H1 (cell line): ENCODE data around the gene RNF166. TPM values are rescaled to one million over a fixed set of nuclear protein-coding genes. Genes with fewer than 3 reads are reported as not detected.

Source experiments
- BRCA1 ChIP-seq: IDR thresholded peaks from 2 replicates; pipeline ENCODE4 v1.6.1; 2012; ENCODE audit warnings: low read depth, low read length, improper control_type of control experiment
- CEBPB ChIP-seq: IDR thresholded peaks from 2 replicates; pipeline ENCODE4 v1.6.1; 2012; ENCODE audit warnings: low read depth, low read length
- CHD1 ChIP-seq: IDR thresholded peaks from 2 replicates; pipeline ENCODE4 v1.6.1; 2012; ENCODE audit warnings: low read depth, low read length, improper control_type of control experiment
- CREB1 ChIP-seq: IDR thresholded peaks from 2 replicates; pipeline ENCODE4 v1.6.1; 2012; ENCODE audit warnings: inconsistent platforms
- CTCF ChIP-seq, 3 experiments: IDR thresholded peaks; 1 replicate in 2 of 3; 2 replicates in 1 of 3; pipeline versions ENCODE4 v1.5.1 to v1.6.1; 2011; ENCODE audit warnings: low read length in 3 of 3, mild to moderate bottlenecking in 3 of 3, inconsistent platforms in 2 of 3, low read depth in 1 of 3, moderate library complexity in 1 of 3; ENCODE audit not compliant: insufficient read depth in 1 of 3; ENCODE audit errors: control extremely low read depth in 1 of 3
- E2F6 ChIP-seq: IDR thresholded peaks from 2 replicates; pipeline ENCODE4 v1.6.1; 2012; ENCODE audit warnings: inconsistent platforms
- FOSL1 ChIP-seq: IDR thresholded peaks from 2 replicates; pipeline ENCODE4 v1.6.1; 2011; ENCODE audit warnings: mild to moderate bottlenecking, low read depth, low read length, moderate library complexity; ENCODE audit not compliant: insufficient read depth
- JUN ChIP-seq: IDR thresholded peaks from 2 replicates; pipeline ENCODE4 v1.6.1; 2011; ENCODE audit warnings: low read depth, mild to moderate bottlenecking, improper control_type of control experiment, low read length
- KDM1A ChIP-seq: fragments of 200-600, 300-600 bp; sonication (generic); IDR thresholded peaks from 2 replicates; pipeline ENCODE4 v1.7.1; 2016; ENCODE audit warnings: mild to moderate bottlenecking, low read length, borderline replicate concordance
- MAFK ChIP-seq: IDR thresholded peaks from 2 replicates; pipeline ENCODE4 v1.6.1; 2012; ENCODE audit warnings: low read depth, mild to moderate bottlenecking, improper control_type of control experiment, low read length
- MAX ChIP-seq: IDR thresholded peaks from 2 replicates; pipeline ENCODE4 v1.6.1; 2012; ENCODE audit warnings: inconsistent platforms
- NRF1 ChIP-seq: IDR thresholded peaks from 2 replicates; pipeline ENCODE4 v1.6.1; 2011; ENCODE audit warnings: mild to moderate bottlenecking, low read depth, low read length, improper control_type of control experiment
- RFX5 ChIP-seq: IDR thresholded peaks from 2 replicates; pipeline ENCODE4 v1.6.1; 2011; ENCODE audit warnings: low read depth, low read length, improper control_type of control experiment, borderline replicate concordance
- RNF2 ChIP-seq: fragments of 200-900, 300-1000 bp; sonication (generic); IDR thresholded peaks from 2 replicates; pipeline ENCODE4 v1.7.1; 2016; ENCODE audit warnings: borderline replicate concordance, low read depth, mild to moderate bottlenecking, antibody characterized with exemption, low read length; ENCODE audit not compliant: poor library complexity, severe bottlenecking; ENCODE audit errors: missing control alignments
- SIN3A ChIP-seq, 2 experiments: IDR thresholded peaks in 1 of 2; conservative IDR thresholded peaks in 1 of 2; 2 replicates each; pipeline ENCODE4 v1.6.1; 2011 to 2012; ENCODE audit warnings: low read length in 2 of 2, improper control_type of control experiment in 1 of 2, low read depth in 1 of 2, mild to moderate bottlenecking in 1 of 2
- SP4 ChIP-seq: IDR thresholded peaks from 2 replicates; pipeline ENCODE4 v1.6.1; 2012; ENCODE audit warnings: low read length, inconsistent platforms
- SRF ChIP-seq: IDR thresholded peaks from 2 replicates; pipeline ENCODE4 v1.6.1; 2011; ENCODE audit warnings: mild to moderate bottlenecking, low read depth, low read length, moderate library complexity
- TAF7 ChIP-seq: optimal IDR thresholded peaks from 2 replicates; pipeline ENCODE3; 2011; ENCODE audit warnings: low read depth, mild to moderate bottlenecking, inconsistent platforms, low read length, moderate library complexity, borderline replicate concordance
- TEAD4 ChIP-seq: IDR thresholded peaks from 2 replicates; pipeline ENCODE4 v1.6.1; 2012; ENCODE audit warnings: low read depth, low read length, inconsistent platforms, mixed read lengths
- USF2 ChIP-seq: IDR thresholded peaks from 2 replicates; pipeline ENCODE4 v1.6.1; 2011; ENCODE audit warnings: low read length, improper control_type of control experiment
- polyA plus RNA-seq, 7 experiments: library from polyadenylated mRNA; depleted of rRNA in 3 of 7; stranded (reverse) in 5 of 7; unstranded in 2 of 7; fragments of >200 nt in 5 of 7; fragments of 200-250 nt in 2 of 7; gene quantifications; 1 replicate in 5 of 7; 2 replicates in 1 of 7; 4 replicates in 1 of 7; pipeline versions ENCODE4 v1.2.1 to v1.2.3, GENCODE V29; 2011 to 2013; ENCODE audit warnings: missing spikeins in 2 of 7, mixed read lengths in 2 of 7
- total RNA-seq: library from RNA; stranded (reverse); fragmentation: NEBNext Ultra II Directional; extraction: Animal tissue kit (Norgen Biotek cat#: 25700); gene quantifications from 2 replicates; pipeline ENCODE4 v1.2.1, GENCODE V29; 2021

RNF166 gene
- total and polyA plus RNA-seq, 2 of the 8 experiments (the other 6 are each of a cell fraction or from before 2014, with no cell fraction given) = 29.8 to 31.2 TPM

GRCh38 chr16:88686439-88687253, 19.6 kb downstream of the RNF166 start, which contains the start of gene SNAI3 (continued):
- TF ChIP-seq CTCF (IDR thresholded peaks at IDR 0.05; ENCODE audit: control extremely low read depth in 1 of 3, insufficient read depth in 1 of 3, low read depth in 1 of 3, low read length in 3 of 3) (no peak), FOSL1 (no peak), SP4 (no peak), KDM1A (no peak), NRF1 (no peak), CREB1 (no peak), USF2 (no peak), TAF7 (peak; percentile 64), MAX (peak; percentile 61), RFX5 (no peak), TEAD4 (no peak), SIN3A (conservative IDR thresholded peaks at IDR 0.05 in 1 of 2, IDR thresholded peaks at IDR 0.05 in 1 of 2; ENCODE audit: low read depth in 1 of 2, low read length in 2 of 2) (no peak), JUN (no peak), RNF2 (no peak), E2F6 (peak; percentile 71), BRCA1 (no peak), CEBPB (no peak), SRF (no peak), MAFK (no peak), CHD1 (no peak)
